A549 treated with CORT108297 at 1 μM for 4 hours (cell line): ENCODE results near the gene PCDHGA3. TPM values are rescaled to one million over a fixed set of nuclear protein-coding genes. Genes with fewer than 3 reads are reported as not detected.

Experiments used
- total RNA-seq: library from RNA; stranded (reverse); fragments of 200-300 nt; extraction: Qiagen RNA extraction; gene quantifications from 5 replicates; pipeline ENCODE4 v1.2.3, GENCODE V29; 2022

Gene PCDHGA3
- 0.04 to 0.07 TPM in 2 of 5 replicates, not detected in the others for total RNA-seq

DNA sequence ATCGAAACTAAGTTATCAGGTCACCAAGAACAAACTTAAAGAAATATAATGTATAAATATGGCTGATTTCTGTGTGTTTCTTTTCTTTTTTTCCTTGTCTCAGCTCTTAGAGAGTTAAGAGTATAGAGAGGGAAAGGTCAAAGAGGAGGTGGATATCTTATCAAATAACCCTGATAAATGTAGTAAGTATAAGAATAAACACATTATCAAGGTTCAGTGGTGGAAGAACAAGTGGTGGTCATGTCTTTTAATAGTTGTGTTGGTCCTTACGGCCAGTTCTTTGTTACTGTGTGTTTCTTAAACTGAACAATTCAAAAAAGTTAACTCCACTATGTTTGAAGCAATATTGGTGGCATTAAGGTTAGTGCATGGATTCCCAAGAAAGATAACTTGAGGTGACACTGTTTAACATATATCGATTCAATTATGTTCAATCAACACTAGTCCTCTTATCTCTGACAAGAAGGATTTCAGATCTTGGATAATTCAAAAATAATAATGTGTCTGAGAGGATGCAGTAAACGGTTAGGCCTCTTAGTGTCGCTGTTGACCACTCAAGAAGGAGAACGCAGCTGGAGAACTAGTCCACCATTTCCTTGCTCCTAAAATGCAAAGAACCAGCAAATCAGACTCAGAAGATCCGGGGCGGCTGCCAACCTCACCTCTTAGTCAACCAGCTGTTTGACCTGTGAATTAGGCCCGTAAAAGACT is at the start of gene PCDHGA3:
TSS of gene PCDHGA3 (plus strand) at position 588 of the 711 bp plus-strand sequence. CDS start 205 bp downstream, outside the sequence.

DNA sequence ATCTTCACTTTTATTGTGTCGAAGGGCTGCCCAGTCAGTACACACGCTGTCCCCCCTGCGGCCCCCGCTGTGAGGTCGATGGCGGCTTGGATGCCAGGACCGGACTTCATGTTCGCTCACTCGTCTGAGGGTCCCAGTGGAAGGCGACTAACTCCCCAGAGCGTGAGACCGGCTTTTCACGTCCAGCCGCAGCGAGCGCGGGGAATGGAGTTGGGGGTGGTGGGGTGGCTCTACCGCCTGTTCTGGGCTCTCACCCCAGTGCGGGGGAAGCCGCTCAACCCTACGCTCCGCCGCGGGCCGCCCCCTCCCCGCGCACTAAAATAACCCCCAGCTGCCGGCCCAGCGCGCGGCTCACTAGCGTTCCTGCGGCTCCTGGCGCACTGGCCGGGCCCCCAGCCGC is 39.9 kb upstream of the PCDHGA3 start, which contains the start of gene SLC25A2:
TSS of gene SLC25A2 (minus strand) at position 294 of the 400 bp plus-strand sequence. CDS start at position 110, 184 bp downstream.

GRCh38 chr5:141320225-141321169 is 23.1 kb upstream of the PCDHGA3 start, which contains the start of gene TAF7:
TAF7 (minus strand) TSS chr5:141320784; CDS start chr5:141320044, 740 bp downstream.

DNA sequence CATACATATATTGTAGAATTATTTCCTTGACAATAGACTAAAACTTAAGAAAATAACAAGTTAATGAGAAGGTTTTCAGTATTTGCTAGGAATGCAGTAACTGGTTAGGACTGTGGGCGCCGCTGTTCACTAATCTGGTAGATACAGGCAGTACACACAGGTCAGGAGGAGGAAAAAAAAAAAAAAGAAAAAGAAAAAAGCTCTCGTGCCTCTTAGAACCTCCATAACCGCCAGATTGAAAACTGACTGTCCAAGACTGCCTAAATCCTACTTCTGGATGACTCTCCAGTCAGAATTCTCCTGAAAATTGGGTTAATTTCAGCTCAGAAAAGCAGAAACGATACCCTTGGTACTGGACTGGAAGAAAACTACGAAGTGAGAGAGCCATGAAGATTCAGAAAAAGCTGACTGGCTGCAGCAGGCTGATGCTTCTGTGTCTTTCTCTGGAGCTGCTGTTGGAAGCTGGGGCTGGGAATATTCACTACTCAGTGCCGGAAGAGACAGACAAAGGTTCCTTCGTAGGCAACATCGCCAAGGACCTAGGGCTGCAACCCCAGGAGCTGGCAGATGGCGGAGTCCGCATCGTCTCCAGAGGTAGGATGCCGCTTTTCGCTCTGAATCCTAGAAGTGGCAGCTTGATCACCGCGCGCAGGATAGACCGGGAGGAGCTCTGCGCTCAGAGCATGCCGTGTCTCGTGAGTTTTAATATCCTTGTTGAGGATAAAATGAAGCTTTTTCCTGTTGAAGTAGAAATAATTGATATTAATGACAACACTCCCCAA is 13.1 kb upstream of the PCDHGA3 start, which contains the start of gene PCDHGA1:
TSS of gene PCDHGA1 (plus strand) at position 216 of the 782 bp plus-strand sequence.

DNA sequence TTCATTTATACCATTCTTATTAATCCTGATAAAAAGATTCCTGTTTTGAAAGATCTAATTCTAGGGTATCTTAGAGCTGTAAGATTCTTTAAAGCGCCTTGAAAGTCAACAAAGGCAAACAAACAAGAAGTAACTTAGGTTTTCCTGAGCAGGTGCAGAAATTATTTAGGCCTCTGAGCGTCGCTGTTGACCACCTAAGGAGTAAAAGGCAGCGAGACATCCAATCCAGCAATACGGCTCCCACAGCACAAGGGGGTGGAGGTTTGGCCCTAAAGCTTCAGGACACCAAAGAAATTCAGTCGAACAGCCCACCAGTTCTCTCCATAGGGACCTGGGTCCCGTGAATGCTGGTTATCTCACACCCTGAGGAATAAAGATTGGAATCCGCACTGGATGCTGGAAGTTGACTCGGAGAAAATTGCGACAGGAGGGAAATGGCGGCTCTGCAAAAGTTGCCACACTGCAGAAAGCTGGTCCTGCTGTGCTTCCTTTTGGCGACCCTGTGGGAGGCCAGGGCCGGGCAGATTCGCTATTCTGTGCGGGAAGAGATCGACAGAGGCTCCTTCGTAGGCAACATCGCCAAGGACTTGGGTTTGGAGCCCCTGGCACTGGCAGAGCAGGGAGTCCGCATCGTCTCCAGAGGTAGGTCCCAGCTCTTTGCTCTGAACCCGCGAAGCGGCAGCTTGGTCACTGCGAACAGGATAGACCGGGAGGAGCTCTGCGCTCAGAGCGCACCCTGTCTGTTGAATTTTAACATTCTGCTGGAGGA is 4.9 kb upstream of the PCDHGA3 start, which contains the start of gene PCDHGA2:
TSS of gene PCDHGA2 (plus strand) at position 223 of the 769 bp plus-strand sequence.

GRCh38 chr5:141349917-141350619 is 6.4 kb downstream of the PCDHGA3 start, which contains the start of gene PCDHGB1:
PCDHGB1 (plus strand) TSS chr5:141350099; CDS start chr5:141350261, 162 bp downstream.

DNA sequence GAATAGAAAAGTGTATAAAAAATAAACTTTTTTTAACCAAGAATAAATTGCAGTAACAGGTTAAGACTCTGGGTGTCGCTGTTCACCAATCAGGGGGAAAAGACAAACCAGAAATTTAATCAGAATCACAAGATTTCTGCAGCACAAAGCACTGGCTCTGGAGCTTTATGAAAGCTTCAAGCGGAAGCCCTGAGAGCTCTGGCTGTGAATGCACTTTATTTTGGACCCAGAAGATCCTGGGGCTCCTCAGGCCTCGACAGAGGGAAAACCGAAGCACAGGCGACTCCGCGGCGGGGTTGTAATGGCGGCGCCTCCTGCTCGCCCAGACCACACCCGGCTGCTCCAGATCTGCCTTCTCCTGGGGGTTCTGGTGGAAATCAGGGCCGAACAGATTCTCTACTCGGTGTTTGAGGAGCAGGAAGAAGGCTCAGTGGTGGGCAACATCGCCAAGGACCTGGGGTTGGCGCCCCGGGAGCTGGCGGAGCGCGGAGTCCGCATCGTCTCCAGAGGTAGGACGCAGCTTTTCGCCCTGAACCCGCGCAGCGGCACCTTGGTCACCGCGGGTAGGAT is 11.4 kb downstream of the PCDHGA3 start, which contains the start of gene PCDHGA4:
TSS of gene PCDHGA4 (plus strand) at position 122 of the 570 bp plus-strand sequence. CDS start at position 209, 87 bp downstream.

GRCh38 chr5:141359790-141360426 is 16.3 kb downstream of the PCDHGA3 start, which contains the start of gene PCDHGB2:
PCDHGB2 (plus strand) TSS chr5:141359994; CDS start chr5:141360136, 142 bp downstream.

DNA sequence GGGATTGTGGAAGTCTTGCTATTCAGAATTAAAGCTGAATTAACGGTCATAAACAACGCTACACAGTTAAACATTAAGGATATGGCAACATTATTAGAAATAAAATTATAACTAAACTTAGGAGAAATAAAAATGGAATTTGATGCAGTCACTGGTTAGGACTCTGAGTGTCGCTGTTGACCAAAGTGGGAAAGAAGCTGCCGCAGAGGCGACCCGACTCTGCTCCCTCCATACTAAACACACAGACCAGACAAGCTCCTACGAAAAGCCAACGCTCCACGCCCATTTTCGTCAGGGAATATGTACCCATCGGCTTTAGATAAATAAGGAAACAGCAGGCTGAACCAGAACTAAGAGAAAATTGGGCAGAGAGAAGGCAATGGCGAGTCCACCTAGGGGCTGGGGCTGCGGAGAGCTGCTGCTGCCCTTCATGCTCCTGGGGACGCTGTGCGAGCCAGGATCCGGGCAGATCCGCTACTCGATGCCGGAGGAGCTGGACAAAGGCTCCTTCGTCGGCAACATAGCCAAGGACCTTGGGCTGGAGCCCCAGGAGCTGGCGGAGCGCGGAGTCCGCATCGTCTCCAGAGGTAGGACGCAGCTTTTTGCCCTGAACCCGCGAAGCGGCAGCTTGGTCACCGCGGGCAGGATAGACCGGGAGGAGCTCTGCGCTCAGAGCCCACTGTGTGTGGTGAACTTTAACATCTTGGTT is 20.5 kb downstream of the PCDHGA3 start, which contains the start of gene PCDHGA5:
TSS of gene PCDHGA5 (plus strand) at position 211 of the 709 bp plus-strand sequence. CDS start at position 380, 169 bp downstream.

GRCh38 chr5:141369994-141370848 is 26.6 kb downstream of the PCDHGA3 start, which contains the start of gene PCDHGB3:
PCDHGB3 (plus strand) TSS chr5:141370242; CDS start chr5:141370395, 153 bp downstream.

GRCh38 chr5:141373673-141374317 is 30.2 kb downstream of the PCDHGA3 start, which contains the start of gene PCDHGA6:
PCDHGA6 (plus strand) TSS chr5:141373891; CDS start chr5:141374084, 193 bp downstream.

DNA sequence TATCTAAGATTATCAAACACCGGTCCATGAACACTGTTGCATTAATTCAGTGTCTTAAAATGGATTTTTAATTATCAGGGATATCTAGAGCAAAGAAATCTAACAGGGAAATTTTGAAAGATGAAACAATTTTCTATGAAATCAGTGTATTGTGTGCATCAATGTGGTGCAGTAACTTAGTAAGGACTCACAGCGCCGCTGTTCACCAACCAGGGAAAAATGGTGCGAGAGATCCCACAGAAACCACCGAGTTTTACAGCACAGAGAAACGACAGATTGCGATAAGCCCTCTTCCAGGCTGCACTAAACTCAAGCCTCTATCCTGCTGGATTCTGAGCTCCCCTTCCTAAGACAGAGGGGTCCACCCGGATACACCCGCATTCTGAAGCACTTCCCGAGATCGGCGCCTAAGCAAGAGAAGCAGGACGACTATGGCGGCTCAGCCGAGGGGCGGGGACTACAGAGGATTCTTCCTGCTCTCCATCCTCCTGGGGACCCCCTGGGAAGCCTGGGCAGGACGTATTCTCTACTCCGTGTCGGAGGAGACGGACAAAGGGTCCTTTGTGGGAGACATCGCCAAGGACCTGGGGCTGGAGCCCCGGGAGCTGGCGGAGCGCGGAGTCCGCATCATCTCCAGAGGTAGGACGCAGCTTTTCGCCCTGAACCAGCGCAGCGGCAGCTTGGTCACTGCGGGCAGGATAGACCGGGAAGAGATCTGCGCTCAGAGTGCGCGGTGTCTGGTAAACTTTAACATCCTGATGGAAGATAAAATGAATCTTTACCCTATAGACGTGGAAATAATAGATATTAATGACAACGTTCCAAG is 39.1 kb downstream of the PCDHGA3 start, which contains the start of gene PCDHGA7:
TSS of gene PCDHGA7 (plus strand) at position 274 of the 826 bp plus-strand sequence. CDS start at position 432, 158 bp downstream.

GRCh38 chr5:141387557-141388311 is 44.1 kb downstream of the PCDHGA3 start, which contains the start of gene PCDHGB4:
PCDHGB4 (plus strand) TSS chr5:141387698; CDS start chr5:141387885, 187 bp downstream.

DNA sequence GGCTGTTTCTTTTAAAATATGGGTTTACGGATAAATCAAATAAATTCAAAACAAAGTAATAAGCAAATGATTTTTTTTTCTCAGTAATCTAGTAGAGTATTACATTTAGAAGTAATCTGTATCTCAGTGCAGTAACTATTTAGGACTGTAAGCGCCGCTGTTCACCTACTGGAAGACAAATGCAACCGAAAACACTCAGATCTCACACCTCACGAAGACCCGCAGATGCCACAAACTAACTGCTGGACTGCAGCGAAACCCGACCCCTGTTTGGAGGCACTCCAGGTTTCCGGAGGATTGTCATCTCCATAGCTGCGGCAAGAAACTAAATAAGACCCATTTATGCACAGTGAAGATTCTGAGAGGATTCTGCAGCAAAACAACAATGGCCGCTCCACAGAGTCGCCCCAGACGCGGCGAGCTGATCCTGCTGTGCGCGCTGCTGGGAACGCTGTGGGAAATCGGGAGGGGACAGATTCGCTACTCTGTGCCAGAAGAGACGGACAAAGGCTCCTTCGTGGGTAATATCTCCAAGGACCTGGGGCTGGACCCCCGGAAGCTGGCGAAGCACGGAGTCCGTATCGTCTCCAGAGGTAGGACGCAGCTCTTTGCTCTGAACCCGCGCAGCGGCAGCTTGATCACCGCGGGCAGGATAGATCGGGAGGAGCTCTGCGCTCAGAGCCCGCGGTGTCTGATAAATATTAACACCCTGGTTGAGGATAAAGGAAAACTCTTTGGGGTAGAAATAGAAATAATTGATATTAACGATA is 49.0 kb downstream of the PCDHGA3 start, which contains the start of gene PCDHGA8:
TSS of gene PCDHGA8 (plus strand) at position 205 of the 770 bp plus-strand sequence. CDS start at position 386, 181 bp downstream.

